ENCODE results near the gene NIM1K. TPM values are rescaled to one million over a fixed set of nuclear protein-coding genes. Genes with fewer than 3 reads are reported as not detected.

Gene NIM1K
- 0.07 to 0.50 TPM (median 0.14 TPM) in 5 replicates for total RNA-seq (2022; extraction: Qiagen RNA extraction)

DNA sequence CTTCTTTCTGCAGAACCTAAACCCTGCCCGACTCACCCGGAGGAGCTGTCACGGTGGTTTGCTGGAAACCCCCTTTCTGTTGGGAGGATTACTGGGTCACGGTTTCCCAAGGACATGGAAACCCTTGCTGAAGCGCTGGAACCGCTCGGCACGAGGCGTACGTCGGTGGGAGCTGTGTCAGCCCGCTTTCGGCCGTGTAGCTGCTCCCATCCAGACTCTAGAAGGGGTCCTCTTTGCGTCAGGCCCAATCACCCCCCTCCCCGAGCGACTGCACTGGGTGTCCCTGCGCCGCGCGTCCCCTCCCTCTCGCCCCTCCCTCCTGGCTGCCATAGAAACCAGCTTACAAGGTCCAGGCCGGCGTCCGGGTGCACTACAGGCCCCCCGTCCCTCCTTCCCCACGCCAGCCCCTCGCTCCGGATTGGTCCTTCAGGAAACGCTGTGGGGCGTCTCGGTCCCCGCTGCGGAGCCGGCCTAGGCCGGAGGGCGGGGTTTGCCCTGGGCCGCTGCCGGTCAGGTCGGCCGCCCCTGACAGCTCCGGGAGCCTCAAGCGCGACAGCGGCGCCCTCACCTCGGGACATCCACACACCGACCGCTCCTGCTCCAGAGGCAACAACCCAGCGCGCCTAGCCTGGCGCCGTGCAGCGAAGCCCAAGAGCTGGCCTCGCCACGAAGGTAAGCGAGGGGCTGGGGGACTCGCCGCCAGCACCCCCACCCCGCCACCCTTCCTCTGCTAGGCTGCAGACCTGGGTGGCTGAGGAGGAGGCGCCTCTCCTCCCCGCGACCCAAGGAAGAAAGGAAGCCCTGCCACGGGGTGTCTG, at the start of gene NIM1K:
Gene NIM1K (plus strand): TSS at position 486 of the 818 bp plus-strand sequence. CDS start 53,551 bp downstream, outside the sequence.

DNA sequence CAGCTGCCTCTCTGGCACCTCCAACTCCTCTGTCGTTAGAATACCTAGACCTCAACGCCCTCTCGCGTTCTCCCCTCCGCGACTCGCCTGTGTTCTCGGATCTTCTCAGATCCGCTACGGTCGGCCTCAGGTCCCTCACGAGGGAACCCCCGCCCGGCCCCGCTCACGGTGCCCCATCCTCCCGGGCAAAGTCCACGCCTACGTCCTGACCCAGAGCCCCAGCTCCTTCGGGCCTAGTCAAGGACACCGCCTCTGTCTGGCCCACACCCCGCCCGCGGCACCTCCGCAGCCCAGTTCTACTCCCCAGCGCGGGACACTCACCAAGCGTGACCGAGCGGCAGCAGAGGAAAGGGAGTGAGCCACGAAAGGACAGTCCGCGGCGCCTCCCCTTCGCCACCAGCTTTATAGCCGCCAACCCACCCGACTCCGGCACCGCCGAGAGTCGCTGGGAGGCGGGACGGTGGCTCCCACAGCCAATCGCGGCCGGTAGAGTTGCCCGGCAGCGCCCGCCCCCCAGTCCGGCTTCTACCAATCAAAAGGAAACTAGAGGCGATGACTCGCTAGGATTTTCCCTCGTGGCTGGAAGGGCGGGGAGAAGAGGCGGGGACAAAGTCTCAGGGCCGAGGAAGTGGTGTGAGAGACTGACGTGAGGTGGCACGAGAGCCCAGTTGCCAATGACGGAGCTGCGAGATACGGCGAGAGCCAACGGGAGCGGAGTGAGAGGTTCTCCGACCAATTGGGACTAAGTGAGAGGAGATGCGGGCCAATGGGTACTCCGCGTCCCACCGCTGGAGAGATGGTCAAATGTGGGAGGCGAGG, 121.2 kb downstream of the NIM1K start, which contains the start of gene HMGCS1:
Gene HMGCS1 (minus strand): TSS at position 378 of the 819 bp plus-strand sequence. CDS start 14,447 bp downstream, outside the sequence.

Other genes with a start within 250 kb of the NIM1K start
- 2.5 to 4.2 TPM (median 2.6 TPM) in 5 replicates for gene ANXA2R, start 151.9 kb upstream of the NIM1K start, total RNA-seq (2022; extraction: Qiagen RNA extraction)
- 21.6 to 25.8 TPM (median 23.7 TPM) in 5 replicates for gene ZNF131, start 71.3 kb upstream of the NIM1K start, total RNA-seq (2022; extraction: Qiagen RNA extraction)
- gene HMGCS1, start 121.2 kb downstream of the NIM1K start, total RNA-seq (2022; extraction: Qiagen RNA extraction): 52.0 to 66.5 TPM (median 56.2 TPM) in 5 replicates
- gene CCL28, start 220.2 kb downstream of the NIM1K start, total RNA-seq (2022; extraction: Qiagen RNA extraction): 0.04 to 0.17 TPM (median 0.11 TPM) in 4 of 5 replicates, not detected in the other

Measured in A549 treated with Mapracorat at 1 μM for 4 hours (cell line).